ENCODE measurements around the gene CGNL1. TPM values are rescaled to one million over a fixed set of nuclear protein-coding genes. Genes with fewer than 3 reads are reported as not detected.
A peak's percentile ranks its signal among the peaks of the same experiment; 100 is the strongest.

The CGNL1 gene
- total and polyA plus RNA-seq, 2 experiments from 2014 or later: 11.4 to 13.1 TPM

DNA sequence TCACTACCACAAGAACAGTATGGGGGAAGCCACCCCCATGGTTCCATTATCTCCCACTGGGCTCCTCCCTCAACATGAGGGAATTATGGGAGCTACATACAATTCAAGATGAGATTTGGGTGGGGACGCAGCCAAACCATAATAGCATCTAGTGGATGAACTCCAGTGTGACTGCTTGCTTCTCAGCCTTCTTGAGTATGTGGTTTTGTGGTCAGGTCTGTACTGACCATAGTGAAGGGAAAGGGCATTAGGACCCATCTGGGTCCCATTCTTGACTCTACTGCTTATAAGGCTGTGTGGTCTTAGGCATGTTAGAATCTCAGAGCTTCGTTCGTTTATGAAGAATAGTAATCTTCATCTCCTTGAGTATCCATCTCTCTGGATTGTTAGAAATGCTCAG is 81.4 kb downstream of the CGNL1 start:
- TF ChIP-seq EZH2phosphoT487 (IDR thresholded peaks at IDR 0.05; ENCODE audit: low read depth, severe bottlenecking, unreplicated experiment) (no peak), EZH2 (IDR thresholded peaks at IDR 0.05; ENCODE audit: borderline replicate concordance) (no peak)
- TF ChIP-seq, protein P1, sequence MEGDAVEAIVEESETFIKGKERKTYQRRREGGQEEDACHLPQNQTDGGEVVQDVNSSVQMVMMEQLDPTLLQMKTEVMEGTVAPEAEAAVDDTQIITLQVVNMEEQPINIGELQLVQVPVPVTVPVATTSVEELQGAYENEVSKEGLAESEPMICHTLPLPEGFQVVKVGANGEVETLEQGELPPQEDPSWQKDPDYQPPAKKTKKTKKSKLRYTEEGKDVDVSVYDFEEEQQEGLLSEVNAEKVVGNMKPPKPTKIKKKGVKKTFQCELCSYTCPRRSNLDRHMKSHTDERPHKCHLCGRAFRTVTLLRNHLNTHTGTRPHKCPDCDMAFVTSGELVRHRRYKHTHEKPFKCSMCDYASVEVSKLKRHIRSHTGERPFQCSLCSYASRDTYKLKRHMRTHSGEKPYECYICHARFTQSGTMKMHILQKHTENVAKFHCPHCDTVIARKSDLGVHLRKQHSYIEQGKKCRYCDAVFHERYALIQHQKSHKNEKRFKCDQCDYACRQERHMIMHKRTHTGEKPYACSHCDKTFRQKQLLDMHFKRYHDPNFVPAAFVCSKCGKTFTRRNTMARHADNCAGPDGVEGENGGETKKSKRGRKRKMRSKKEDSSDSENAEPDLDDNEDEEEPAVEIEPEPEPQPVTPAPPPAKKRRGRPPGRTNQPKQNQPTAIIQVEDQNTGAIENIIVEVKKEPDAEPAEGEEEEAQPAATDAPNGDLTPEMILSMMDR (IDR thresholded peaks at IDR 0.05; ENCODE audit: poor library complexity): no peak
- H3K9me2 ChIP-seq (replicated peaks; ENCODE audit: insufficient read depth): no peaks in the 10 kb centered on the region
- no peak overlapping the region for H2AFZ ChIP-seq
- peaks cover 10% of the 10 kb centered on the region for H3K4me1 ChIP-seq (ENCODE audit: insufficient read depth)
- no peak overlapping the region for H3K4me3 ChIP-seq
- H3K27ac ChIP-seq: peak overlapping the region; percentile 73
- H3K79me2 ChIP-seq: no peaks in the 10 kb centered on the region
- DNase-seq (ENCODE audit: low spot score): no peak
- 67% methylated on average over 3 of the region's 3 CpGs for WGBS (ENCODE audit: low lambda C conversion rate, missing lambda C conversion rate)
- peak overlapping the region; percentile 32 for H3K4me2 ChIP-seq
- H4K20me1 ChIP-seq (ENCODE audit: insufficient read depth, poor library complexity, severe bottlenecking): no peaks in the 10 kb centered on the region
- H3K27me3 ChIP-seq: no peaks in the 10 kb centered on the region
- no peaks in the 10 kb centered on the region for H3K9me3 ChIP-seq (ENCODE audit: low read depth)
- no peaks in the 10 kb centered on the region for H3K36me3 ChIP-seq (replicated peaks; ENCODE audit: insufficient read depth, low read depth)

DNA sequence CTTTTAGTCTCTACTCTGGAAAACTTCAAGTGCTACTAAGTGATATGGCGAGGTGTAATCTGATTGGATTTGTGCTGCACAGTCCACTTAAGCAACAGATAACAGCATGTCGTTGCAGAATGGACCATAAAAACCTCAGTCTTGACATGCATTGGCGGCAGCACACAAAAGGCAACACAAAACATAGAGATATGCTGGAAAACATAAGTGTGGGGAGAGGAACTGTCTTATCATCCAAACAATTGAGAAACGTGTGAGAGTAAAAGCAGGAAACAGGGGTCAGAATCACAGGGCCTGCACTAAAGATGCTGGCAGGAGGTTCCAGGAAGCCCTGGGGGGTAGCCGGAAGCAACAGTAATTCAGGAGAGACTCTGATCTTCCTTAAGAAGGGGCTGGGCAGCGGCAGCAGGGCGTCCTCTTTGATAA is 82.1 kb downstream of the CGNL1 start:
- Histone ChIP-seq H3K36me3 (replicated peaks; ENCODE audit: insufficient read depth, low read depth) (no peaks in the 10 kb centered on the region), H3K4me1 (ENCODE audit: insufficient read depth) (peaks cover 10% of the 10 kb centered on the region), H3K9me2 (replicated peaks; ENCODE audit: insufficient read depth) (no peaks in the 10 kb centered on the region), H4K20me1 (ENCODE audit: insufficient read depth, poor library complexity, severe bottlenecking) (no peaks in the 10 kb centered on the region), H3K4me2 (peak overlapping the region; percentile 32), H3K27ac (peak overlapping the region; percentile 73), H3K79me2 (no peaks in the 10 kb centered on the region), H3K4me3 (no peak overlapping the region), H2AFZ (no peak overlapping the region), H3K27me3 (no peaks in the 10 kb centered on the region), H3K9me3 (ENCODE audit: low read depth) (no peaks in the 10 kb centered on the region)
- no peak for TF ChIP-seq EZH2phosphoT487 (IDR thresholded peaks at IDR 0.05; ENCODE audit: low read depth, severe bottlenecking, unreplicated experiment)
- no peak for TF ChIP-seq EZH2 (IDR thresholded peaks at IDR 0.05; ENCODE audit: borderline replicate concordance)
- TF ChIP-seq, protein P1 (IDR thresholded peaks at IDR 0.05; ENCODE audit: poor library complexity): no peak
- 42% methylated on average over 7 of the region's 7 CpGs for WGBS (ENCODE audit: low lambda C conversion rate, missing lambda C conversion rate)
- DNase-seq (ENCODE audit: low spot score): no peak

DNA sequence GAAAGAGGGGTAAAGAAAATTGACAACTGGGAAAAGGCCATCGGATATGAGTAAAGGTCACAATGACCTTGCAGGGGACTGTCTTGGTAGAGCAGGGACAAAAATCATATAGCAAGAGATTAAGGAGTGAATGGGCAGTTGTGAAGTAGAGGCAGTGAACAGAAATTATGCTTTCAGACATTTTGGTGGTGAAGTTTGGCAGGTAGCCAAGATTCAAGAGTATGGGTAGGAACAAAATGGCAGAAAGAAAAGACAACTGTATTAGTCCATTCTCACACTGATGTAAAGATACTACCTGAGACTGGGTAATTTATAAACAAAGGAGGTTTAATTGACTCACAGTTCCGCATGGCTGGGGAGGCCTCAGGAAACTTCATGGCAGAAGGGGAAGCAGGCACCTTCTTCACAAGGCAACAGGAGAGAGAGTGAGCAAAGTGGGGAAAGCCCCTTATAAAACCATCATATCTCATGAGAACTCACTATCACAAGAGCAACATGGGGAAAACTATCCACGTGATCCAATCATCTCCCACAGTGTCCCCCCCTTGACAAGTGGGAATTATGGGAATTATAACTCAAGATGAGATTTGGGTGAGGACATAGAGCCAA is 84.0 kb downstream of the CGNL1 start:
- H3K36me3 ChIP-seq (replicated peaks; ENCODE audit: insufficient read depth, low read depth): no peaks in the 10 kb centered on the region
- no peaks in the 10 kb centered on the region for H4K20me1 ChIP-seq (ENCODE audit: insufficient read depth, poor library complexity, severe bottlenecking)
- 90% methylated on average over 3 of the region's 3 CpGs for WGBS (ENCODE audit: low lambda C conversion rate, missing lambda C conversion rate)

More for the DNA sequence above, 84.0 kb downstream of the CGNL1 start:
- DNase-seq (ENCODE audit: low spot score): no peak
- Histone ChIP-seq H3K4me1 (ENCODE audit: insufficient read depth) (peaks cover 10% of the 10 kb centered on the region), H3K27ac (no peak overlapping the region), H3K9me3 (ENCODE audit: low read depth) (no peaks in the 10 kb centered on the region), H3K4me2 (no peak overlapping the region), H2AFZ (no peak overlapping the region), H3K27me3 (no peaks in the 10 kb centered on the region), H3K9me2 (replicated peaks; ENCODE audit: insufficient read depth) (no peaks in the 10 kb centered on the region), H3K4me3 (no peak overlapping the region), H3K79me2 (no peaks in the 10 kb centered on the region)
- no peak for TF ChIP-seq EZH2phosphoT487 (IDR thresholded peaks at IDR 0.05; ENCODE audit: low read depth, severe bottlenecking, unreplicated experiment)
- TF ChIP-seq EZH2 (IDR thresholded peaks at IDR 0.05; ENCODE audit: borderline replicate concordance): no peak
- TF ChIP-seq, protein P1 (IDR thresholded peaks at IDR 0.05; ENCODE audit: poor library complexity): no peak

Measured in hepatocyte (in vitro differentiated cells).